OCI-LY7 (cell line): ENCODE measurements around the gene TDRD10. TPM values are rescaled to one million over a fixed set of nuclear protein-coding genes. Genes with fewer than 3 reads are reported as not detected.
A peak's percentile ranks its signal among the peaks of the same experiment; 100 is the strongest.

Experiments
- BruUV-seq: library from RNA; stranded (reverse); fragments of 400-500 nt; replicated peaks from 2 replicates; lab custom pipeline; 2021; lab: Mats Ljungman, UMichigan
- CTCF ChIA-PET: fragments of 300-600 bp; sonication (Branson Sonifier 250); formaldehyde crosslinking; loops from one replicate; lab custom pipeline; 2022; ENCODE audit warnings: antibody characterized with exemption; ENCODE audit not compliant: unreplicated experiment; lab: Charles Lee
- POLR2A ChIA-PET: fragments of 300-600 bp; sonication (Branson Sonifier 250); formaldehyde crosslinking; loops from one replicate; lab custom pipeline; 2022; ENCODE audit warnings: antibody characterized with exemption; lab: Charles Lee
- DNase-seq: peaks from one replicate; pipeline ENCODE4 v3.0.0-alpha.2; 2015; ENCODE audit warnings: low spot score
- H2AFZ ChIP-seq: fragments of 200-600 bp; sonication (generic), shearing (Covaris generic); 2 replicates; pipeline ENCODE4 v1.6.1; 2014; ENCODE audit warnings: mild to moderate bottlenecking, antibody characterized with exemption, low read length, moderate library complexity
- H3K27ac ChIP-seq: fragments of 200-600 bp; sonication (generic); 2 replicates; pipeline ENCODE4 v1.5.1; 2014; ENCODE audit warnings: mixed run types, low read depth, mild to moderate bottlenecking, moderate library complexity, low read length, inconsistent platforms; ENCODE audit not compliant: poor library complexity, severe bottlenecking
- H3K36me3 ChIP-seq: fragments of 200-600 bp; sonication (generic); 2 replicates; pipeline ENCODE4 v1.6.1; 2014; ENCODE audit warnings: mild to moderate bottlenecking, antibody characterized with exemption, low read length, moderate library complexity, mixed read lengths; ENCODE audit not compliant: insufficient read depth
- H3K4me1 ChIP-seq: fragments of 200-600 bp; sonication (generic); 2 replicates; pipeline ENCODE4 v1.5.1; 2014; ENCODE audit warnings: mild to moderate bottlenecking, low read length; ENCODE audit not compliant: insufficient read depth, poor library complexity, severe bottlenecking
- H3K4me2 ChIP-seq: fragments of 200-600 bp; sonication (generic); 2 replicates; pipeline ENCODE4 v1.6.1; 2014; ENCODE audit warnings: mild to moderate bottlenecking, low read length
- H3K4me3 ChIP-seq: fragments of 200-600 bp; sonication (generic); 2 replicates; pipeline ENCODE4 v1.5.1; 2014; ENCODE audit warnings: mild to moderate bottlenecking, low read depth, low read length; ENCODE audit not compliant: poor library complexity, severe bottlenecking
- H3K79me2 ChIP-seq: fragments of 200-600 bp; sonication (generic); 2 replicates; pipeline ENCODE4 v1.6.1; 2016; ENCODE audit warnings: low read depth, mild to moderate bottlenecking, low read length, moderate library complexity, mixed read lengths; ENCODE audit not compliant: insufficient read depth
- H3K9me2 ChIP-seq: fragments of 200-600 bp; sonication (generic); 2 replicates; pipeline ENCODE4 v1.6.1; 2016; ENCODE audit warnings: mild to moderate bottlenecking, low read length, mixed read lengths; ENCODE audit not compliant: insufficient read depth
- H3K9me3 ChIP-seq: fragments of 200-600 bp; sonication (generic); 2 replicates; pipeline ENCODE4 v1.6.1; 2014; ENCODE audit warnings: mild to moderate bottlenecking, mixed run types, low read length, mixed read lengths
- H4K20me1 ChIP-seq: fragments of 200-600 bp; sonication (generic); 2 replicates; pipeline ENCODE4 v1.6.1; 2014; ENCODE audit warnings: mild to moderate bottlenecking, antibody characterized with exemption, low read length, moderate library complexity, mixed read lengths; ENCODE audit not compliant: insufficient read depth
- EZH2phosphoT487 ChIP-seq: fragments of 200-600 bp; sonication (generic); IDR thresholded peaks from 2 replicates; pipeline ENCODE4 v1.6.1; 2018; ENCODE audit warnings: low read depth, borderline replicate concordance, mild to moderate bottlenecking, mixed run types, antibody characterized with exemption, low read length, moderate library complexity, mixed read lengths
- intact Hi-C: fragments of 100-400 bp; cut with micrococcal nuclease; formaldehyde crosslinking; loops from one replicate; pipeline ENCODE4 v1.10.0; 2022; ENCODE audit not compliant: unreplicated experiment
- total RNA-seq, 2 experiments: library from RNA; depleted of rRNA in 1 of 2; stranded (reverse); fragments of >200 nt in 1 of 2; shearing (Covaris generic) in 1 of 2; gene quantifications; 2 replicates each; pipeline ENCODE4 v1.2.3, GENCODE V29; 2014 to 2022
- TF ChIP-seq, protein P1 (sequence below): fragments of 200-600 bp; sonication (generic); conservative IDR thresholded peaks from 2 replicates; pipeline ENCODE4 v1.5.1; 2014; ENCODE audit warnings: mild to moderate bottlenecking, antibody characterized with exemption, low read length, moderate library complexity, mixed read lengths

Gene TDRD10
- total RNA-seq, 2 experiments from 2014 or later: 0.13 TPM; not detected in 1

GRCh38 chr1:154565876-154566275 is 63.9 kb downstream of the TDRD10 start:
- intact Hi-C loops: no loop called here
- no peaks in the 10 kb centered on the region for H3K4me1 ChIP-seq
- H4K20me1 ChIP-seq: no peaks in the 10 kb centered on the region
- no peaks in the 10 kb centered on the region for H3K36me3 ChIP-seq
- H3K4me2 ChIP-seq: no peak overlapping the region
- no peak overlapping the region for H3K27ac ChIP-seq
- TF ChIP-seq, protein P1, sequence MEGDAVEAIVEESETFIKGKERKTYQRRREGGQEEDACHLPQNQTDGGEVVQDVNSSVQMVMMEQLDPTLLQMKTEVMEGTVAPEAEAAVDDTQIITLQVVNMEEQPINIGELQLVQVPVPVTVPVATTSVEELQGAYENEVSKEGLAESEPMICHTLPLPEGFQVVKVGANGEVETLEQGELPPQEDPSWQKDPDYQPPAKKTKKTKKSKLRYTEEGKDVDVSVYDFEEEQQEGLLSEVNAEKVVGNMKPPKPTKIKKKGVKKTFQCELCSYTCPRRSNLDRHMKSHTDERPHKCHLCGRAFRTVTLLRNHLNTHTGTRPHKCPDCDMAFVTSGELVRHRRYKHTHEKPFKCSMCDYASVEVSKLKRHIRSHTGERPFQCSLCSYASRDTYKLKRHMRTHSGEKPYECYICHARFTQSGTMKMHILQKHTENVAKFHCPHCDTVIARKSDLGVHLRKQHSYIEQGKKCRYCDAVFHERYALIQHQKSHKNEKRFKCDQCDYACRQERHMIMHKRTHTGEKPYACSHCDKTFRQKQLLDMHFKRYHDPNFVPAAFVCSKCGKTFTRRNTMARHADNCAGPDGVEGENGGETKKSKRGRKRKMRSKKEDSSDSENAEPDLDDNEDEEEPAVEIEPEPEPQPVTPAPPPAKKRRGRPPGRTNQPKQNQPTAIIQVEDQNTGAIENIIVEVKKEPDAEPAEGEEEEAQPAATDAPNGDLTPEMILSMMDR: no peak
- no peak for TF ChIP-seq EZH2phosphoT487
- H2AFZ ChIP-seq: no peak overlapping the region
- DNase-seq: no peak
- BruUV-seq: no TSS peak
- CTCF ChIA-PET: no interaction called here
- POLR2A ChIA-PET: interaction anchor here (0.7 kb wide), 1 partner anchor 86 kb away, joined by 4 read pairs; no protein-coding TSS in a partner anchor
- no peaks in the 10 kb centered on the region for H3K79me2 ChIP-seq
- no peak overlapping the region for H3K4me3 ChIP-seq
- no peaks in the 10 kb centered on the region for H3K9me3 ChIP-seq
- no peaks in the 10 kb centered on the region for H3K9me2 ChIP-seq

DNA sequence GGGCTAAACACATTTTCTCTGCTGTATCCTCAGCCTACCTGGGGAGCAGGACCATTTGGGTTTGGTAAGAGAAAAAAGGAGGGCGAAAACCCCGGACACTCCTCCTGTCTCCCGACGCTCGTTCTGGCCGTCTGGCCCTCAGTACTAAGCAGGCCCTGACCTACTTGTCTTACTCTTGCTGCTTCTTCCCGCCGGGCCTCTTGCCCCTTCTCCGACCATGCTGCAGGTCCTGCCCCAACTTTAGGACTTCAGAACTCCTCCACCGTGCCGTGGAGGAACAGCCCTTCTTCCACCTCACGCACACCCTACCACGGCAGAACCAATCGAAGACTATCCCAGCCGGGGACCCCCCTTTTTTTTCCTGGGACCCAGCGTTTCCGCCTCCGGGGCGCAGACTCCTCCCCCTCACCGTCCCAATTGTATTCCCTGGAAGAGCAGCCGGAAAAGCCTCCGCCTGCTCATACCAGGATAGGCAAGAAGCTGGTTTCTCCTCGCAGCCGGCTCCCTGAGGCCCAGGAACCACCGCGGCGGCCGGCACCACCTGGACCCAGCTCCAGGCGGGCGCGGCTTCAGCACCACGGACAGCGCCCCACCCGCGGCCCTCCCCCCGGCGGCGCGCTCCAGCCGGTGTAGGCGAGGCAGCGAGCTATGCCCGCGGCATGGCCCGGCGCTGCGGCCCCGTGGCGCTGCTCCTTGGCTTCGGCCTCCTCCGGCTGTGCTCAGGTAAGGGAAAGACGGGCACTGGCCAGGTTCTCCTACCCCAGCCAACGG is 65.6 kb downstream of the TDRD10 start, which contains the start of gene CHRNB2:
Gene CHRNB2 (plus strand): TSS at position 393 of the 771 bp plus-strand sequence. CDS start 267 bp downstream, at position 660.
- no peak within 1 kb of the TSS for H3K4me3 ChIP-seq
- no peak within 1 kb of the TSS for H3K27ac ChIP-seq
- H3K36me3 ChIP-seq: no peaks in the 10 kb centered on the region
- peak; percentile 38 for DNase-seq
- POLR2A ChIA-PET: no interaction called here
- no peaks in the 10 kb centered on the region for H3K9me2 ChIP-seq
- no peak within 1 kb of the TSS for H3K4me2 ChIP-seq
- TF ChIP-seq, protein P1: no peak
- TF ChIP-seq EZH2phosphoT487: no peak
- no peaks in the 10 kb centered on the region for H3K4me1 ChIP-seq
- no TSS peak for BruUV-seq
- no peaks in the 10 kb centered on the region for H3K79me2 ChIP-seq
- H4K20me1 ChIP-seq: no peaks in the 10 kb centered on the region
- no peak within 1 kb of the TSS for H2AFZ ChIP-seq
- CTCF ChIA-PET: no interaction called here
- H3K9me3 ChIP-seq: no peaks in the 10 kb centered on the region
- intact Hi-C loops: no loop called here
